ENCODE data around the gene SLC22A7.

DNA sequence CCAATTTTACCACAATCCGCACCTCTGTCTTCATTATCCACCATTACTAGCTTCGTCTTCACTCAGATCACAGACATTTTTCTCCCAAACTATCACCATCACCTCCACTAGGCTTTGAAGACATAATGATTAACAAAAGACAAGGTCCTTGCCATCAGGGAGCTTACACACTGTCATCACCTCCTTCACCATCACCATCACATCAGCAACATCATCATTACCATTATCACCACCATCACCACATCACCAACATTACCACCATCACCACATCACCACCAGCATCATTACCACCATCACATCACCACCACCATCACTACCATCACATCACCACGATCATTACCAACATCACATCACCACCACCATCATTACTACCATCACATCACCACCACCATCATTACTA lies 4.4 kb upstream of the SLC22A7 start:
- TF ChIP-seq, protein P1, sequence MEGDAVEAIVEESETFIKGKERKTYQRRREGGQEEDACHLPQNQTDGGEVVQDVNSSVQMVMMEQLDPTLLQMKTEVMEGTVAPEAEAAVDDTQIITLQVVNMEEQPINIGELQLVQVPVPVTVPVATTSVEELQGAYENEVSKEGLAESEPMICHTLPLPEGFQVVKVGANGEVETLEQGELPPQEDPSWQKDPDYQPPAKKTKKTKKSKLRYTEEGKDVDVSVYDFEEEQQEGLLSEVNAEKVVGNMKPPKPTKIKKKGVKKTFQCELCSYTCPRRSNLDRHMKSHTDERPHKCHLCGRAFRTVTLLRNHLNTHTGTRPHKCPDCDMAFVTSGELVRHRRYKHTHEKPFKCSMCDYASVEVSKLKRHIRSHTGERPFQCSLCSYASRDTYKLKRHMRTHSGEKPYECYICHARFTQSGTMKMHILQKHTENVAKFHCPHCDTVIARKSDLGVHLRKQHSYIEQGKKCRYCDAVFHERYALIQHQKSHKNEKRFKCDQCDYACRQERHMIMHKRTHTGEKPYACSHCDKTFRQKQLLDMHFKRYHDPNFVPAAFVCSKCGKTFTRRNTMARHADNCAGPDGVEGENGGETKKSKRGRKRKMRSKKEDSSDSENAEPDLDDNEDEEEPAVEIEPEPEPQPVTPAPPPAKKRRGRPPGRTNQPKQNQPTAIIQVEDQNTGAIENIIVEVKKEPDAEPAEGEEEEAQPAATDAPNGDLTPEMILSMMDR (IDR thresholded peaks at IDR 0.05 in 4 of 5, conservative IDR thresholded peaks at IDR 0.05 in 1 of 5): no peak
- no peak for TF ChIP-seq POLR2A (IDR thresholded peaks at IDR 0.05)

All from gastrocnemius medialis (tissue), 4 donors.